HL-60/S4 treated with phorbol 12-myristate 13-acetate at 8.2 ng/mL for 4 days and 3 days (cell line): ENCODE results near the gene STK38L.
"Not testable (repeated sequence)": the region's sequence is repeated elsewhere in the genome, so short reads cannot be mapped to it uniquely, and the experiment has no call there.

Experiments used
- in situ Hi-C: fragments of 300-500 bp; cut with MboI; formaldehyde crosslinking; loops from 2 replicates; pipeline ENCODE4 v1.15.0; 2022; ENCODE audit warnings: low sequenced_read_pairs

Gene STK38L

DNA sequence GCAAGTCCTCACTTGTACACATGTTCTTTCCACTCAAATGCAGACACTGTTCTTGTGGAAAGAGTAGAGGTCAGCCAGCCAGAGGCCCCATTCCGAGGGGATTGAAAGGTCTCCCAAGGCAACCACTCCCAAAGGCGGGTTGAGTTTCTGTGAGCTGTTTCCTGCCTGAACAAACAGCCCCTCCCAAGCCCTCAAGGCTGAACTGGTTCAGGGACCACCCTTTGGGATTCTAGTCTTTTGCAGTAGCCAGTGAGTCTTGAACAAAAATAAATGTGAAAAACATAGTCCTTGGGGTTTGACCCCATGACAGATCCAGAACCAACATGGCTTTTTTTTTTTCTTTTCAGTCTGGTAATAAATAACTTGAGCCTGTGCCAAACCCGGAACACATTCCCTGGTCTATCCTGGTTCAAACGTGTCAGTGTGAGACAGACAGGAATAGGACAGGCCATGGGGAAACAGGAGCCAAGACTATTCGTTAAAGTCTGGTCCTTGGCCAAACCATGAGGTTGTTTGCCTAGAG is 17.6 kb upstream of the STK38L start:
- in situ Hi-C loops, result no loop called here

DNA sequence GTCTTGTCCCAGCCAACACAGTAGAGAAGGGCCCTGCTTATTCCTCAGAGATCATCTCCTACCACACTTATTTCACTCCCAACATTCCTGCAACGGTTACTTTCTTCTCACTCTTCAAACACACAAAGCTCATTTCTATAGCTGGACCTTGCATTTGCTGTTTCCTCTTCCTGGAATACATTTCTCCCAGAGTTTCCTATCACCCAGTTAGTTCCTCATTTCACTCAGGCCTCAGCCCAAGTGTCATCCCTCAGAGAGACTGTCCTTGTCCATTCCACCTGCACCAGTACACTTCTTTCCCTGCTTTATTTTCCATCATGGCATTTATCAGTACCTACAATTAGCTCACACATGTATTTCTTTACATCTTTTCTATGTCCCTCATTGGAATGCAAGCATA is 14.7 kb upstream of the STK38L start:
- in situ Hi-C loops, result no loop called here

- in situ Hi-C loops, result not testable (repeated sequence)
Observed at GRCh38 chr12:27231374-27231773, 12.7 kb upstream of the STK38L start.

DNA sequence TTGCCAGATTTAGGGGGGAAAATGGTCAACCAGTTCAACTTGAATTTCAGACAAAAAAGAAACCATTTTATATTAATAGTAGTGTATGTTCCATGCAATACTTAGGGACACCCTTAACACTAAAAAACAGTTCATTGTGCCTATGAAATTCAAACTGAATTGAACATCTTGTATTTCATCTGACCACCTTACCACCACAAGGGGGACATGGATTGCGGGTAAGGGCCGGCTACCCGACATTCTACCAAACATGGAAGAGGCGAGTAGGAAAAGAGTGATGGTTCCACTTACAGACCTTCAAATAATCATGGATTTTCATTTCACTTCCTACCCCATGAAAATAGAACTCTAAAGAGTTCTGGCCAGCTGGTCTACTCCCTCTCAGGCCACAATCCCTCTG is 10.3 kb upstream of the STK38L start:
- in situ Hi-C loops, result no loop called here

GRCh38 chr12:27236498-27236897 is 7.6 kb upstream of the STK38L start:
- in situ Hi-C loops, result no loop called here

DNA sequence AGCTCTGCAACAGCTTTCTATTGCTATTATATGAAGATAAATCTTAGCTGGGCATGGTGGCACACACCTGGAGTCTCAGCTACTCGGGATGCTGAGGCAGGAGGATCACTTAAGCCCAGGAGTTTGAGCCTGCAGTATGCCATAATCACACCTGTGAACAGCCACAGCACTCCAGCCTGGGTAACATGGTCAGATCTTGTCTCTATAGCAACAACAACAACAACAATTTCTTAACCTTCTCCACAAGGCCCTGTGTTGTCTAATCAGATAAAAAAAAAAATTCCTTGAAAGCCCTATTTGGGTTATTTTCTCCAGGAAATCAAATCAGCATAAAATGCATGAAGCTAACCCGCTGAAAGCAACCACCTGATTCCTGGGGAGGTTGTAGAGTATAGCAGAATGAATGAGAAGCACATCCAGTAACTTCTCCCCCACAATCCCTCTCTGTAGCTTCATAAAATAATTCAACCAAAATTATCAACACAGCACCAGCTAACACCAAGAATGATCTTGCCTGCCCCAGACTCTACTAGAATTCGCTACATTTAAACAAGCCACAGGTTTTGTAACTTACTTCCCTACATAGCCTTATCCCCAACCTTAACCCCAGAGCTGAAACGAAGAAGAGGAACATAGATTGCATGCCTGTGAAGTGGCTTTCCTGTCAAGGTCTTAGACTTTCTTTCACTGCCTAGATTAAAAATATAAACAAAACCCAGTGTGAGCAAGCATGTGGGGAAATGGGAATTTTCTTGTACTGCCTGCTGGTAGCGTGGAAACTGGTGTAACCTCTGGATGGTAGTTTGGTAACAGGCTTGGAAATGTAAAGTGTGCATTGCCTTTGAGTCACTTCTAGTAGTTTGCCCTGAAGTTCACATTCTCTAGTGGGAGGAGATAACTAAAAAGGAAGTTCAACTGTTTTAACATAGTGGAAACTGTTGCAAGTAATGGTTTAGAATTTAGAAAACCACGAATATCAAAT is 6.0 kb upstream of the STK38L start:
- in situ Hi-C loops, result no loop called here

DNA sequence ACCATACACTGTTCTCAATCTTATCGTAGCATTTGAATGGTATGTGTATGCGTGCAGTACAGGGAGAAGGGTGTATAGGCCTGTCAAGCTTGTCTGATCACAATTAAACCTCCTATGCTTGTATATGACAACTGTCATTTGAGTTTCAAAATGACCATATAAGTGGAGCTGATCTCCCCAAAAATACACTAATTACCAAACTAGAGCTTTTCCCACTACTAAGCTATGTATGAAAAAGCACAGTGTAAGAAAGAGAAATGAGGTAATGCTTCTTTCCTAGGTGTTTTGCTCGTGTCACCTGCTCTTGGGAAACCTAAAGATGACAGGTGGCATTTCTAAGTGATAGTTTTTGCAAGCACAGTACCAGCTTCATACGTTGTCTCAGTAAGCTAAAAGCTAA is 1.1 kb upstream of the STK38L start:
- in situ Hi-C loops, result no loop called here

- in situ Hi-C loops, result no loop called here
Observed at GRCh38 chr12:27244689-27245488, 803 bp downstream of the STK38L start.

DNA sequence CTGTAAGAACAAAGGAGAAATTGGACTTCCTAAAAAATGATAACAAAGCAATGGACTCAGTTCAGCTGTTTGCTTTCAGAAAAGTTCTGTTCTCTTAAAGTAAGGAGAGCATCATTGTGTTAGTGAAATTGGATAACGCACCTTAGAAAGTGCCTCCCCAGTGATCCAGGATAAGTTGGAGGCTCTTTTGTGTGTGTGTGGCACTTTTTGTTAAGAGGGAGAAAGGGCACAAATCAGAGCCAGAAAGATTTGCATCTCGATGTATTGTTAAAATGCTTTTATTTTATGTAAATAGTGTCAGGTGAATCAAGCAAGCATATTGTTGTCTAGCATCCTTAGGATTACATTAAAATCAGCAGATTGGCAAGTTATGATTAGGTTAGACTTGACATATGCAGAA is 2.1 kb downstream of the STK38L start:
- in situ Hi-C loops, result no loop called here

- in situ Hi-C loops, result no loop called here
Observed at GRCh38 chr12:27246774-27247173, 2.7 kb downstream of the STK38L start.

DNA sequence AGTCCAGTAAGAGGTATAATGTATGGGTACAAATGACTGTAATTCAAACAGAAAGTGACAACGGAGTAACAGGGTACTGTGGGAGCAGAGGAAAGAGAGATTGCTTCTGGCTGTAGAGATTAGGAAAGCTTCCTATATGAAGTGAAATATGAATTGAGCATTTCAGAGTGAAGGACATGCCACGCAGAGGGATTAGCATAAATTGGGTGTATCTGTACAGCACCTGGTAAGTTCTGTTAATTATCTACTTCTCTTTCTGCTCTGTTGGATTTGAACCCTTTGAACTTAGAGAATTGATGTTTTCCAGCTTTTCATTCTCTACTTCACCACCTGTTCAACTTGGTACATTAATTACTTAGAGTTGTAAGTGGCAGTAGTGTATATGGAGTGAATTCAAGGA is 8.8 kb downstream of the STK38L start:
- in situ Hi-C loops, result no loop called here

- in situ Hi-C loops, result no loop called here
Observed at GRCh38 chr12:27253347-27253746, 9.3 kb downstream of the STK38L start.

DNA sequence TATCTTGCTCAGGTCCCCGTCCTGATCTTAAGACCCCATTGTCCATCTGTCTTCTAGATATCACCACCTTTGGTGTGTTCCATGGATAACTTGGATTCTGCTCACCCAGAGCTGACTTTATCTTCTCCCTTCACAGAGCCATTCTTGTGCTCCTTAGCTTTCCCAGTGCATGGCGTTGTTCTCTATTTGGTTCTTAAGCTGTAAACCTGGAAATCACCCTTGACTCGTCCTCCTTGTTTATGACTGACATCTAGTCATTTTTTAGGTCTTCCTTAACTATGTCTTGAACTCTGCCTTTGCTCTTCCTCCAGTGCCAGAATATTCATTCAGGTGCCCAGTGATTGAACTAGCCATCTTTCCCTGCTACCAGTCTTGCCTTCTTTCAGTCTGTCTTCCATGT is 11.7 kb downstream of the STK38L start:
- in situ Hi-C loops, result no loop called here

DNA sequence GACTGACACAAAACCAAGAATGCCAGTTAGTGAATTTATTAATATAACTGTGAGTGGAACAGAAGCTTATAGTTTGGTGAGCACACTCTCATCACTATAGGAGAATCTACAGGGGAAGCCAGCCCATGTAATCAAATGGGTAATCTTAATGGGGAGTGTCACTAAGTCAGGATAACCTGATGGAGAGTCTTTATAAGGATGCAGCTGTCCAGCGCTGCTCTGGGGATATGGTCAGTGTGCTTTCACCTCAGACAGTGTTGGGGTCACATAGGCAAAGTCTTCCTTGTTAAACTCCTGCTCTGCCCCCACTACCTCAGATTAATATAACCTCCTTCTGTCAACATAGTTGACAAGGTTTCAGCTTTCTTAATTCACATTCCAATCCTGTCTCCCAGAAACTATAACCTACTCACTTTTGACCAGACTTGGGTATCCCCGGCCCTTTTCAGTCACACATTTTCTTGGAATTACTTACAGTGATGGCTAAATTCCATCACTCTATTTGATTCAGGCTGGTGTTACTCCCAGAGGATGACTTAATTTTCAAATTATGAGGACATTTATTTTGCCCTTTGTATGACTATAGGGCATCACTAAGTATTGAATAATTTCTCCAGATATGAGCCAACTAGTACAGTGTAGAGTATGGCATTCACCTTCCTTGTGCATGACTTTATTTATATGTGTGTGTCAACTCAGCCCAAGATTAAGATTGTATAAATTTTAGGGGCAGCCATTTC is 13.2 kb downstream of the STK38L start:
- in situ Hi-C loops, result no loop called here

- in situ Hi-C loops, result no loop called here
Observed at GRCh38 chr12:27260746-27261145, 16.7 kb downstream of the STK38L start.

DNA sequence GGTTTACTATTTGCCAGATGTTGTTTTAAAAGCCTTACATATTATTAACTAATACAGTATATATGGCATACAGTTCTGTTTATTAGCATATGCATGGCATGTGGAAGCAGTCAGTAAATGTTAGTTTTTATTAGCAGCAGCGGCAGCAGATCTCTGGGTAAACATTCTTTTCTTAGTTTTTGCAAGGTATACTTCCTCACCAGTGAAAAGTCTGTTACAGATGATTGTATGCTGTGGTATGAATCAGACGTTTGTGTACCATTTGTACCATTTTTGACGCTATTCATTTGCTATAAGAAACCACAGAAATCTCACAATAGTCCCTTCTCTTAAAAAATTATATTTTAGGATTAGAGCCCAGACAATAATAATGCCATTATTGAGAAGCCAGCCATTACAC is 17.8 kb downstream of the STK38L start:
- in situ Hi-C loops, result no loop called here

DNA sequence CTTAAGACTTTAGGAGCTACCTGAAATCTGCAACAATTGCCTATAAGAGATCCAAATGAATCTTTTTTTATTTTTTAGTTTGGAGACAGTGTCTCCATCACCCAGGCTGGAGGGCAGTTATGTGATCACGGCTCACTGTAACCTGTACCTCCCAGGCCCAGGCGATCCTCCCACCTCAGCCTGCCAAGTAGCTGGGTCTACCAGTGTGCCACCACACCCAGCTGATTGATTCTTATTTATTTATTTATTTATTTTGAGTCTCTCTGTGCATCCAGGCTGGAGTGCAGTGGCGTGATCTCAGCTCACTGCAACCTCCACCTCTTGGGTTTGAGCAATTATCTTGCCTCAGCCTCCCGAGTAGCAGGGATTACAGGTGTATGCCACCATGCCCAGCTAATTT is 26.1 kb downstream of the STK38L start:
- in situ Hi-C loops, result no loop called here

GRCh38 chr12:27271206-27271605 is 27.1 kb downstream of the STK38L start:
- in situ Hi-C loops, result no loop called here

DNA sequence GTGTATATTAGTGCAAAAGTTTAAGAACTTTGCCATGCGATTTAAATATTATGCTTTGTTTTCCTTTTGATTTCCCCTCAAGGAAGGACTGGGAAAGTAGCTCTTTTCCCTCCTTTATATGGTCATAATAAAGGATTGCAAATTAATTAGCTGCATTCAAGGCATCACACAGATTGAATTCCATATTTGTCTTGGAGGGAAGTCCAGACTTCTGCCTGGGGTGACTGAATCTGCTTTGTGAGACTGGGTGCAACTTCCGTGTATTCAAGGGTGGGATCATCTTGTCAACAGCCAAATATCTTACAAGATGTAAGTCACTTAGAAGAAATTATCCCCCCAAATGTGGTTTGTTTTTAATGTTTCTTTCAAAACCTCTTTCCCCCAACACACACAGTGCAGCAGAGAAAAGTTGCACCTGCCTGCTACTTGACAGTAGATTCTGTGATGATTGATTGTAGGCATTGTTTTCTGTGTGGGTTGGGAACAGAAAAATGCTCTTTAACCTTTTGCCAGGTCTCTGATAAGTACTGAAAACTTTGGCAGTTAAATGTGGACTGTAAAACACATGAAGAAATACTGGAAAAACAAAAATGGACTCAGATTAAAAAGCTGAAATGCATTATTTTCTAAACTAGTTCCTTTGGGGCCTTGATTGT is 28.4 kb downstream of the STK38L start:
- in situ Hi-C loops, result no loop called here

DNA sequence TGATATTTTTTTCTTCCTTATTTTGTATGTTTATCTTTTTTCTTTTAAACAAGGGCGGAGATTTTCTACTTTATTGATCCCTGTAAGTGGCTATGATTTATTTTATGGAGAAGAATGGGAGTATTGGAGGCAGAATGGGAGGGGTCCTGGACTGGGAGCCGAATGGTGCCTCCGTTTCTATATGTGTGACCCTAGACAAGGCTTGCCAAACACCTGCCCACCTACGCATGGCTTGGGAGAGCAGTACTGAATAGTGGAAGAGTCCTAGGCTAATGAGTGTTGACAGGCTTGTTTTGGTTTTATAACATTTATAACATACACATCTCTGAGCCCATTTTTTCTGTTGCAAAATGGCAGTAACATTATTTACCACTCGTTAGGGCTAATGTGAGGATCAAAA is 29.0 kb downstream of the STK38L start:
- in situ Hi-C loops, result no loop called here
